Stimulated activated CD8-positive, alpha-beta memory T cell treated with anti-CD3 and anti-CD28 coated beads, Interleukin-4, amount 100 ng/mL, for 24 hours (primary cell): ENCODE data around the gene SLC36A3.

Experiments used
- DNase-seq: peaks from one replicate; pipeline ENCODE4 v3.0.0-alpha.2; 2020; ENCODE audit warnings: low read depth

Gene SLC36A3

DNA sequence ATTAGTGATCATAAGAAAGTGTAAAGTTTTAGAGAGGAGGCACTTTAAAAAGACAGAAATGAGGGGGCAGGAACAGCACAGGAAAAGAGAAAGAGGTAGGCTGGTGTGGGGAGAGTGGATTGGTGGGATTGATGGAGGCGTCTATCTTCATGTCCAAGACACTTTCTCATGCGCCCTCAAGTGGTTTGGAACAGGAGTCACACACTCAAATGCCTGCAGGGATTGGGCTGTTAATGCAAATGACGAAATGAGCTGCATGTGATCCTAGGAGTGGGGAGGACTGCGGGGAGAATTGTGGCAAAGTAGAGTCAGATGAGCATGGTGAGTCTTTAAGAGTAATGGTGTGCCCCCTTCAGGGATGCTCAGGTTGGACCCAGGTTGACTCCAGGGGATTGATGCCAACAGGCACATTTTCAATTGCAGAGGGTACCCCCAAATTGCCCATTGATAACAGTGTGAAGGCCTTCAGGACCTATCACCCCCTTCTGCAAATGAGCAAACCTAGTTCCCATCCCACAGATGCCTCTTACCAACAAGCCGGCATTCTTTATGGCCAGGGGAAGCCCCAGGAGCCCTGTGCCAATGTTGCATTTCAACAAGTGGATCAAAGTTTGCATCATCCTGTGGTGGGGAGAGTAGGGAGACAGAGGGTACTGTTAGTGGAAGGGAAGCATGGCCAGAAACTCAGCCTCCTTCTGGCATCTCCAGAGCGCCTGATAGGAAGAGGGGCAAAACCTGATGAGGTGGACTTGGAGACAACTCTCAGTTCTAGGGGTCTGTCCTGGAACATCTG, 5.3 kb downstream of the SLC36A3 start:
- DNase-seq, result no peak

DNA sequence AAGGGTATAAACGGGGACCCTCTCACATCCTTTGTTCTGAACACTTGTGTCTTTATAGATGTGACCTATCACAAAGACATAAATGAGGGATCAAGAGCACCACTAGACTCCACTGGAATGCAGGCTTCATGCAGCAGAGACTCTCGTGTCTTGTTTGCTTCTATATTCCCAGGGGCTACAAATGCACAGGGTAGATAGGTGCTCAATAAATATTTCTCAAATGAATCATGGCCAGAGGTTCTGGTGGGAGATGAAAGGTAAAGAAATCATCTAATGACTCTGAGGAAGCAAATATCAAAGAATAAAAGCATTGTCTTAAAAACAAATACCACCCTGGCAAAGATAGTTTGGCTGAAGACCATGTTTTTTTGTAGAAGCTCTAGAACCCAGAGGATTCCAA, 6.6 kb downstream of the SLC36A3 start:
- DNase-seq, result no peak

DNA sequence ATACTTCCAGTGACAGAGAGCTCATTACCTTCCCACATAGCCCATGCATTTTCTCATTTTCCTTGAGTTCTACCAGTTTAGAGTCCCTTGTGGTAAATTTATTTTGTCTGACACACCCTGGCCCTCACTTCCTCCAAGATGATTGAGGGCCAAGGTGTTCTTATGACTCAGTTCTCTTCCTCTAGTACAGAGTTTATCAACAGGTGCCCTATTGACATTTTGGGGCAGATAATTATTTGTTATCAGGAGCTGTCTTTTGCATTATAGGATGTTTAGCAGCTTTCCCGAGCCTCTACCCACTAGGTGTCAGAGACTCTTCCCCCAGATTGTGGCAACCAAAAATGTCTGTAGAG, 7.1 kb downstream of the SLC36A3 start:
- DNase-seq, result no peak

DNA sequence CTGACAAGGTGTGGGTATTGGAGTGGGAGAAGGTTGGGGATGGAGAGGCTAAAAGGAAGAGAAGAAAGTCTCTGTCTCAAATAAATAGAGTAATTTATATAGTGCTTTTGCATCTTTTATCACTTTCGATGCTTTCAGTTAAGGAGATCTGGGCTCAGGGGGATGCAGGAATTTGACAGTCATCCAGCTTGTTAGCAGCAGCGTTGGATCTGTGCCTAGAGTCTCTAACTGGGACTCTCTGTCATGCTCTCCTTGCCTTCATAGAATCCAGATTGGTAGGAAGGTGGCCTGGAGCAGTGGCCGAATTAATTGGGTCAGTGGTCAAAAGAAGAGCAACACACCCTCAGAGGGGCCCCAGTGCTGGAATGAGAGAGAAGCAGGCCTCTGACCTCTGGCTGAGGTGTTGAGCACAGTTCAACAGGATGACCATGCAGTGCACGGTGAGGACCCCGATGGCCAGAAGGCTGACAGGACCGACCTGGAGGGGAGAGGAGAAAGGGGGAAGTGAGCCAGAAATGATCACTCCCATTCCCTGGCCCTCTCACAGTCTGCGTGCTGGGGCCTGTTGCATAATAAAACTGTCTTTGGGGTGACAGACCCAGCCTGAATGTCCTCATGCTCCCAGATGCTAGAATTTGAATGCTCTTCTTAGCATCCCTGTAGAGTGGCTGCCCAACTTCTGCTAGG, 7.6 kb downstream of the SLC36A3 start:
- DNase-seq, result no peak

DNA sequence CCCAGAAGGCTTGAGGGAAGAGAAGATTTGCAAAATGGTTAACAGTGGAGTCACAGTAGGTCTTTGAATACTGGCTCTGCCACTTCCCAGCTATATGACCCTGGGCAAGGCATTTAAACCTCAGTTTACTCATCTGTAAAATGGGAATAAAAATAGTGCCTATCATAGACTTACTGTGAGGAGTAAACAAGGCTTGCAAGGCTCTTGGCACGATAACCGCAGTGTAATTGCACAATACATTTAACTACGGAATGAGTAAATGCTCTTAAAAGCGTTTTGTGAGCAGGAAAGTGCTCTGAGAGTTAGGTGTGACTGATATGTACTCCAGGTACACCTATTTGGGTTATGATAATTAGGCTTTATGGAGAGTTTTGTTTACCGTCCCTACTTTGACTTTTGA, 8.4 kb downstream of the SLC36A3 start:
- no peak for DNase-seq

DNA sequence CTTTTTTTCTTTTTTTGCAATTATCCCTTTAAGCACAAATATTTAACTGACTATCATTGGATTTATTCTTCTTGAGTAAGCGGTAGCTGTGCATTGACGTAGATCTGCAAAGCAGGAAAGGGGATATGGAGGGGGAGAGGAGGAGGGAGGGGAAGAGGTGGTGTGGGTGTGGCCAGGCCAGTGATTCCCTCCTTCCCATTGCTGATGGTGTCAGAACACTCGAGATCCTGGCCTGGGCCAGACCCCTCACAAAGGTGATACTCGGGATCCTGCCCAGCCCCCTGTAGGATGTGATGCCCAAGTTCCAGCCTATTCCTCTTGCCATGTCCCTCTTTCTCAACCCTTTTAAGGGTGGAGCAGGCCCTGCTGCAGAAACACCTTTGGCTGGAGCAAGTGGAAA, 9.9 kb downstream of the SLC36A3 start:
- DNase-seq, result no peak

DNA sequence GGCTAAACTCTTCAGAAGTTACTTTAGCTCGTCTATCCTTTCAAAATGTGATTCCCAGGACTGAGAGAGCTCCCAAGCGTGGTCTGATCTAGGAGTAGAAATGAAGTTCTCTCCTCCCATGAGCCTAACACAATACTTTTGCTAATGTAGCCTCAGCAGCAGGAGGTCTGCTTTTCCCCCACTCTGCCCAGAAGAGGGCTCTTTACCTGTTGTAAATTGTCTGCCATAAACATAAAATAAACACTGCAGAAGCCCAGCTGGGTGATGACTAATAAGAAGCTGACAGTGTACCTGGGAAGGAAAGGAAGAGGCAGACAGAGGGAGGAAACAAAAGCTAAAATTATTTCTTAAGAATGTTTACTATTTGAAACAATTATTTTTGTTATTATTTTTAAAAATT, 15.4 kb downstream of the SLC36A3 start:
- DNase-seq, result no peak

DNA sequence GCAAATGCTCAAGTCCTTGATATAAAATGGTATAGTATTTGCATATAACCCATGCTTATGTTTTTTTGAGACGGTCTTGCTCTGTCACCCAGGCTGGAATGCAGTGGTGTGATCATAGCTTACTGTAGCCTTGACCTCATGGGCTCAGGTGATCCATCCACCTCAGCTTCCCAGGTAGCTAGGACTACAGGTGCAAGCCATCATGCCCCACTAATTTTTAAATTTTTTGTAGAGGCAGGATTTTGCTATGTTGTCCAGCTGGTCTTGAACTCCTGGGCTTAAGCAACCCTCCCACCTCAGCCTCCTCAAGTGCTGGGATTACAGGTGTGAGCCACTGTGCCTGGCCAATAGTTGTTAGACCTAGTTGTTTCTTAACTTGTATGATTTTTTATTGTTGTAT, 17.3 kb downstream of the SLC36A3 start:
- DNase-seq, result no peak

DNA sequence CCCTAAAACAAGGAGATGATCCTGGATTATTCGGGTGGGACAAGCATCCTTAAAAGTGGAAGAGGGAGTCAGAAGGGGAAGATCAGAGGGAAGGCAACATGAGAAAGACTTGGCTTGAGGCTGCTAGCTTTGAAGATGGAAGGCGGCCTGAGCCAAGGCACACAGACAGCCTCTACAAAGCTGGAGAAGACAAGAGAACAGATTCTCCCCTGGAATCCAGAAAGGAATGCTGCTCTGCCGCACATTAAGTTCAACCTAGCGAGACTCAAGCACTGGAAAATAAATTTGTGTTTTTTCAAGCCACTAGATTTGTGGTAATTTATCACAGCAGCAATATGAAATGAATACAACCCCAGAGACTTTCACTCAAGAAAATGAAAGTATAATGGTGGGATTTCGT, 17.9 kb downstream of the SLC36A3 start:
- DNase-seq, result no peak

DNA sequence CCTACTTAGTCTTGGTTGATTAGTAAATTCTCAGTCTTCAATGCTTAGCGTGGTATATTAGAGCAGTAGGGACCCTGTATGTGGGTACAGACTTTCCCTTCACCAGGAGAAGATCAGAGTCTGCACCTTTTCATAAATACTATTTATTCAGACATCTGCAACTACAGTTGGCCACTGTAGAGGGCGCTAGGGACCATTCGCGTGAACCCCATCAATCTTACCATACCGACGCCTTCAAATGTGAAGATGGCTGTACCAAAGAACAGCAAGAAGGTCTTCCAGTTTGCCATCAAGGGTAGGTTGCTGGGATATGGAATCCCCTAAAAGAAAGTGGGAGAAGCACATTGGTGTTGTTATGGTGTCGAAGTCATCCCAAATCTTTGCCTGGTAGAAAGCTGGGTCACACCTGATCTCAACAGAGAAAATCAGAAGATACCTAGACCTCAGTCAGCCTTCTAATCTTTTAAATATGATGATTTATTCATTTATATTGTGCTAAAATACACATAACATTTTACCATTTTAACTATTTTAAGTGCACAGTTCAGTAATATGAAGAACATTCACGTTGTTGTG, 19.1 kb downstream of the SLC36A3 start:
- no peak for DNase-seq

DNA sequence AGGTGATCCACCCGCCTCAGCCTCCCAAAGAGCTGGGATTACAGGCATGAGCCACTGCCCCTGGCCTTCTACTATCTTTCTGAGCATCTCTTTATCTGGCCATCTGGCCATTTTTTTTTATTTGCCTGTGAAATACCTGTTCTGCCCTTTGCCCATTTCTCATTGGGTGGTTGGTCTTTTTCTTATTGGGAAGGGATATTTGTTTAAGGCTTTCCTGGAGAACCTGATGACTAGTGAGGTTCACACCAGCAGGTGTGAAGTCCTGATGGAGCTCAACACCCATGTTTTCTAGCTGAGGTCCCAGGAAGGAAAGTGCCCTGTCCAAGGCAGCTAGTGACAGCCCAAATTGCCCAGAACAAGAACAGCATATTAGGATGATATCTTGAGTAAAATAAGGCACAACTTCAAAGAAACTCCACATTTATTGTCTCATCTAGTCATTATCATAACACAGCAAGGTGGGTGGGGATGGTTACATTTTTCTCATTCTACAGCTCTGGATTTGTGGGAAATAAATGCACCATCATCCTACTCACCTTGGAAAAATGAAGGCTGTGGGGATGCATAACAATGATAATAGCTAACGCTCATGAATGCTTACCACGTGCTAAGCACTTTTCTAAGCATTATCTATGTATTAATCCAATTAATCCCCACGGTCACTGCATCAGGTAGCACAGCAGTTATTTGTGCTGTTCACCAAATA, 20.3 kb downstream of the SLC36A3 start:
- DNase-seq, result no peak

DNA sequence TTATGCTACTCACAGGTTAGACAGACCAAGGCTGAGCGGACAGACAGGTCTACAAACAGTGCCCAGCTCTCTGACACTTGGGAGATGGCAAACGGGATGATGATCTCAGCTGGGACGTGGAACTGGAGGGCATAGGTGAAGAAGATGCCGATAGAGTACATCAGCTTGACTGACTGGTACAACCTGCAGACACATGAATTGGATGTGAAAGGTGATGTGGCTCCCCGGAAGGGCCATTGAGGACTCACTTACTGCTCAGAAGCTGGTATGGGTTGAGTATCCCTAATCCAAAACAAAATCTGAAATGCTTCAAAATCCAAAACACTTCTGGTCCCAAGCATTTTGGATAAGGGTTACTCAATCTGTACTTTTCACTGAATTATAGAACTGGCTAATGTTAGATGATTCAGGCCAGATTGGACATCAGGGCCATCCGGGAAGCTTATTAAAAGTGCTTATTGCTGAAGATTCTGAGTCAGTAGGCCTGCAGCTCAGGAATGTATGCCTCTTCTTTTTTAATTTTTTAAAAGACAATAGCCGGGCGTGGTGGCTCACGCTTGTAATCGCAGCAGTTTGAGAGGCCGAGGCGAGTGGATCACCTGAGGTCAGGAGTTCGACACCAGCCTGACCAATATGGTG, 22.4 kb downstream of the SLC36A3 start:
- no peak for DNase-seq

DNA sequence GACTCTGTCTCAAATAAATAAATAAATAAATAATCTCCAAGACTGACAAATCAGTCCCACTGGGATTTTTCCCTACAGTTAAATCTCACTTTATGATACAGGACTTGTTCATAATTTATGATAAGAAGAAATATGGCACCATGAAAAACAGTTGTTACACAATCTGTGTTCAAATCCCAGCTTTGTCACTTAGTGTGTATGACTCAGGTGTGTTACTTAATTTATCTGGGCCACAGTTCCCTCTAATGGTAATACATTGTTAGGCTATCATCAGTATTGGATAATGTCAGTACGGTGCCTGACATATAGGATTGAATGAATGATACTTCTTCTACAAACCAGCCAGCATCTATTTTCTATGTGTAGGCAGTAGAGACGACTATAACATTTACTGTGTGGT, 23.1 kb downstream of the SLC36A3 start:
- DNase-seq, result no peak

DNA sequence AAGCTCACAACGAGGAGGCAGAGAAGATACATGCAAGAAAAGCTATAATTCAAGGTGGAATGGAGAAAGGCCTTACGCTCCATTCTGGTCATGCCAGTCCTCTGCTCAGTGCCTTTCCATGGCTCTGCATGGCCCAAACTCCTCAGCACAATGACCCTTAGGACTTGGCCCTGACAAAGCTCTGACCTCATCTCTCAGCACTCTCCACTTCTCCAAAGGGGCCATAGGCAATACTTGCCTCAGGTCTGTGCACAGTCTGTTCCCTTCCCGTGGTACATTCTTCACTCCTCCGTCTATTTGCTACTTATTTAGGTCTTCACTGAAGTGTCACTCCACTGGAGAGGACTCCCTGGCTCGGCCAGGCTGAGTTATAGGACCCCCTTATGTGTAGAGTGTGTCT, 24.7 kb downstream of the SLC36A3 start:
- no peak for DNase-seq

DNA sequence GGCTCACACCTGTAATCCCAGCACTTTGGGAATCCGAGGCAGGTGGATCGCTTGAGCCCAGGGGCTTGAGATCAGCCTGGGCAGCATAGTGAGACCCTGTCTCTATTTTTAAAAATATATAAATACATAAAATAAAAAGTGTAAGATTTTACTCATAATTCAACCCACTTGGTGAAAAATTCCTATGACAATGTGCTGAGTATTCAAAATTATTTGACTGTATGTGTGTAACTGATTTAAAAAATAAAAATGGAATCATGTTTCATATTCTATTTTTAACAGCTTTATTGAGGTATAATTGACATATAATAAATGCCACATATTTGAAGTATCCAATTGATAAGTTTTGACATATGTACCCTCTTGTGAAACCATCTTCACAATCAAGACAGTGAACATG, 27.8 kb downstream of the SLC36A3 start:
- DNase-seq, result no peak

DNA sequence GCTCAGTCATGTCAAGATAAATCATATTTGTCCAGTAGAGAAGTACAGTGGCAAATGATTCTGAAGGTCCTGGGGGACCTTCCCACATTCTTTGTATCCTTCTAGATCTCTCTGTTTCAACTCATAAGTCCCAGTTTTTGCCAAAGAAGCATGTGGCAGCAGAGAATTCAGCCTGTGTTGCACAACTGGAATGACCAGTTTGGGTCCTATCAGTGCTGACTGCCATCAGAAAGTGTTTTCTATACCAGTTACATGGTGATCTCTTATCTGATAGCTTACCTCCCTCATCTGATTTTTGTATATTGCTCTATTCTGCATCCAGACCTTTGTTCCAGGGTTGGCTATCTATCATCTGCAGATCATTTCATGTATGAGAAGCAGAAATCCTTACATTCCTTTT, 28.9 kb downstream of the SLC36A3 start:
- DNase-seq, result no peak

DNA sequence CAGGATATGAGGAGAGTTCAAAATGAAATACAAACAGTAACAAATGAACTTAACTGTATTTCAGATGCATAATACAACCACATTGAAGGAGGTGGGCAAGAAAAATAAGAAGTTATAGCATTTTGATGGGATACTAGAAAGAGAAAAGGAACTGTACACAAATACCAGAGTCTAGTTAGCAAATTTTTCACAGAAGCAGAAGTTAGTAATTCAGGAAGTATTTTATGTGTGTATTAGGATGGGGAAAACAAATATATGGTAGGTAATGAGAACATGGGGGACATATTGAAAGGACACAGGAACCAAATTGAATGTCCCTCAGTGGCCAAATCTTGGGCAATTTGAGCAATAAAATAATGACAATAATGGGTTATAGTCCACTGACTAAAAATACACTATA, 32.2 kb downstream of the SLC36A3 start:
- DNase-seq, result no peak

DNA sequence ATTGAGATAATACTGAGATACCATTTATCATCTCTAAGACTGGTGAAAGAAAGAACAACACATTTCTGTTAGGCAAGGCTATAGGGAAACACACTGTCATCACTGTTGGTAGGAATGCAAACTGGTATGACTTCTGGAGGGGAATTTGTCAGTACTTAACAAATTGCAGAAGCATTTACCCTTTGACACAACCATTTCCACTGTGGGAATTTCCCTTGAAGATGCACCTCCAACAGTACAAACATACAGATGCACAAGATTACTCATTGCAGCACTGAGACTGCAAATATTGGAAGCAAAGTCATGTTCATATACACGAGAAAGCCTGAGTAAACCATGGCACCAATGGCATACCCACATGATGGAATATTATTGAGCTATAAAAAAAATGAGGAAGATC, 33.0 kb downstream of the SLC36A3 start:
- no peak for DNase-seq

DNA sequence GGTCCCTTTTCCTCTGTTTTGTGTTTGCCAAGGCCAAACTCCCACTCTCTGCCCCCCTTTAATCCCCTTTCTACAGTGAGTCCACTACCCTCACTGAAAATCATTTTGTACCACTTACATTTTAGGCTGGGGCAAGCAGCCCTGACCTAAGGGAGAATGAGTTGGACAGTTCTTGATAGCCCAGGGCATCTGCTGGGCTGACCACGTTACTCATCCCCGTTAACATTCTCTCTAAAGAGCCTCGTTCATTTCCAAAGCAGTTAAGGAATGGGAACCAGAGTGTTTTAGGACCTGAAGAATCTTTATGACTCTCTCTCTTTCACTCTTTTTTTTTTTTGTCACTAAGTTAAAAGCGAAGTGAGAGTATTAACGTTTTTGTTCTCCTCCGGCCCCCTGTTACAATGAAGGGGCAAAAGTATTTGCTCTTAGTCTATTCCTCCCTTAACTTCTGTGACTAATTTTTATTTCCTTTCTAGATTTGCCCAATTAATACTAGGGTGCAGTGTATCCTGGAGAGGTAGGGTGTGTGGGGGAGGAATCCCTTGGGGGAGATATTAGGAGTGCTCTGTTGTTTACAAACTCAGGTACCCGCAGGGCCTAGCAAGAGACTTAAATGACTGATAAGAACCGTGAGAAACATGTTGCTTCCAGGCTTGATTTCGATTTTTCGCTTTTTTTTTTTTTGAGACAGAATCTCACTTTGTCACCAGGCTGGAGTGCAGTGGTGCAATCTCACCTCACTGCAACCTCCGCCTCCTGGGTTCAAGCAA, 35.9 kb downstream of the SLC36A3 start:
- no peak for DNase-seq

DNA sequence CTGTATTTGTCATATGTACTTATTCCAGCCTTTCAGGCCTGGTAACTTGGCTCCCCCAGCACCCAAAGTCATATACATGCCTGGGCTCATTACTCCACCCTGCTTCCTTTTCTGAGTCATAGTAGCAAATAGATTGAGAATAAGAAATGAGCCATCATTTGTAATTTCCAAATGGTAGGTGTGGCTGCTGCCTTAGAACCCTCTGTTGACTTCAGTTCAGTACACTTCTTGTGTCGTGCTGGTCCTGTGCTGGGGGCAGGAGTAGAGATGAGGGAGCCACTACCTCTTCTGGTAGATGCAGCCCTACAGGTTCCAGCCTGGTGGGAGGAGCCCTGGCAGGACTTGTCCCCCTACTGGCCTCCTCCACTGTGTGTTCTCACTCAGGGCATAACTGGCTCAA, 39.5 kb downstream of the SLC36A3 start:
- no peak for DNase-seq

DNA sequence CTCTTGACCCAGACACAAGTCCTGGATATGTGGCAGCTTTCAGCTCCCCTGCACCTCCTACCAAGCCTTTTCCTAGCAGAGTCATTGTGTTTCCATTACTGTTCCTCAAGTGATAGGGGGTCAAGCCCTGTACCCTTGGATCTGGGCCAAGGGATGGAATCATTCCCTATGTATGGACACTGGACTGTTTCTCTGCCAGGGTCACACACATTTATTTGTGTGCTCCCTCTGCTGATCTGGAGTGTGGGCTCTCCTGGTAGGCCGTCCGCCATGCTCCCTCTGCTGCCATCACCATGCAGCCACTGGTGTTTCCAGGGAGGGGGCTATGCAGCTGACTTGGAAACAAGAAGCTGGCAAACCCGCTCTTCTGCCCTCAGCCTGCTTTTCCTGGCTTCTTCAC, 41.0 kb downstream of the SLC36A3 start:
- DNase-seq, result no peak

DNA sequence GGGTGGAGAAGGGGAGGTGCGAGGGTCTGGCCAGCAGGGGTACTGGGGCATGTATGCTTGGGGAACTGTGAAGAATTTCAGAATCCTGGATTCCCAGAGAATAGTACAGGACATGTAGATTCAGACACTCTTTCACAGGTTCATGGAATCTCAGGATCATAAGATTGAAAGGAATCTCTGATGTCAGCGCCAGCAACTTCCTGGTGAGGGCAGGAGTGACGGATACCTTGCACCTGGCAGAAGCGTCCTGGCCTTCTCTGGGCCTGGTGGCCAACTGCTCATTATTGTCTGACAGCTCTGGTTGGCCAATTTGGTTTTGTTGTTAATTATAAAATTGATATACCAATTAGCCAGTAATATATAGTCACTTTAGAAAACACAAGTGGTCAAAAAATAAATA, 43.6 kb downstream of the SLC36A3 start:
- DNase-seq, result no peak
